K562 (cell line): ENCODE data around the gene SCAMP1. TPM values are rescaled to one million over a fixed set of nuclear protein-coding genes. Genes with fewer than 3 reads are reported as not detected.

Source experiments
- BRF2 ChIP-seq: IDR thresholded peaks from 3 replicates; pipeline ENCODE4 v1.6.1; 2011; ENCODE audit warnings: borderline replicate concordance, mild to moderate bottlenecking; ENCODE audit not compliant: insufficient read length, insufficient read depth
- CHCHD3 ChIP-seq: fragments of 250-450 bp; sonication (Bioruptor Pico); IDR thresholded peaks from 2 replicates; pipeline ENCODE4 v2.1.2; 2022; ENCODE audit warnings: mild to moderate bottlenecking
- NFE2L1 ChIP-seq: fragments of 450-650 bp; IDR thresholded peaks from 2 replicates; pipeline ENCODE4 v1.6.1; 2016; ENCODE audit warnings: missing genetic modification characterization, low read depth, mild to moderate bottlenecking, missing compliant biosample characterization, moderate library complexity, borderline replicate concordance
- SRSF3 ChIP-seq: fragments of 200-400 bp; formaldehyde crosslinking; IDR thresholded peaks from 2 replicates; pipeline ENCODE4 v1.6.1; 2016; ENCODE audit warnings: mild to moderate bottlenecking, low read length, moderate library complexity; ENCODE audit not compliant: insufficient read depth
- TEAD4 ChIP-seq, 2 experiments: sonication (generic) in 1 of 2; formaldehyde crosslinking in 1 of 2; IDR thresholded peaks; 2 replicates each; pipeline versions ENCODE4 v1.6.1 to v1.8.0; 2012 to 2022; ENCODE audit warnings: borderline replicate concordance in 1 of 2, inconsistent platforms in 1 of 2, low read length in 1 of 2, mild to moderate bottlenecking in 1 of 2, missing genetic modification reagents in 1 of 2
- TGIF2 ChIP-seq: sonication (generic); formaldehyde crosslinking; IDR thresholded peaks from 2 replicates; pipeline ENCODE4 v1.8.1; 2022; ENCODE audit warnings: mild to moderate bottlenecking, missing genetic modification reagents, moderate library complexity
- ZBTB1 ChIP-seq: sonication (generic); formaldehyde crosslinking; IDR thresholded peaks from 2 replicates; pipeline ENCODE4 v1.8.1; 2023; ENCODE audit warnings: missing genetic modification reagents, low read depth, mild to moderate bottlenecking, borderline replicate concordance
- ZNF384 ChIP-seq: IDR thresholded peaks from 2 replicates; pipeline ENCODE4 v1.6.1; 2012; ENCODE audit warnings: low read depth, low read length, improper control_type of control experiment
- ZNF592 ChIP-seq: fragments of 450-650 bp; IDR thresholded peaks from 2 replicates; pipeline ENCODE4 v1.6.1; 2017; ENCODE audit warnings: antibody characterized with exemption, mild to moderate bottlenecking
- ZNF717 ChIP-seq: fragments of 250-450 bp; sonication (Bioruptor Pico); IDR thresholded peaks from 2 replicates; pipeline ENCODE4 v1.5.0; 2021
- polyA plus RNA-seq, 8 experiments: library from polyadenylated mRNA; depleted of rRNA in 4 of 8; stranded (reverse) in 5 of 8; unstranded in 3 of 8; fragments of >200 nt; fragmentation: Nextera tagmentation in 2 of 8; fragmentation: Illumina TruSeq in 1 of 8; extraction: Ambion mirVana in 2 of 8; extraction: Trizol in 1 of 8; gene quantifications; 2 replicates each; pipeline versions ENCODE4 v1.2.1 to v1.2.3, GENCODE V29; 2011 to 2014; ENCODE audit warnings: inconsistent platforms in 1 of 8, missing spikeins in 1 of 8
- total RNA-seq, 7 experiments: library from RNA; depleted of rRNA in 6 of 7; stranded (reverse); fragments of >200 nt in 6 of 7; fragmentation: Illumina TruSeq in 2 of 7; extraction: Trizol in 2 of 7; gene quantifications; 2 replicates each; pipeline versions ENCODE4 v1.2.1 to v1.2.3, GENCODE V29; 2011 to 2021; ENCODE audit warnings: low replicate concordance in 1 of 7
- TF ChIP-seq, protein P1 (sequence below), 2 experiments: fragments of 450-650 bp; conservative IDR thresholded peaks; 2 replicates each; pipeline ENCODE4 v1.6.1; 2017; ENCODE audit warnings: mild to moderate bottlenecking in 2 of 2, moderate library complexity in 2 of 2
- TF ChIP-seq, protein P2 (sequence below): fragments of 450-650 bp; conservative IDR thresholded peaks from 2 replicates; pipeline ENCODE4 v1.6.1; 2016; ENCODE audit warnings: missing genetic modification characterization, low read depth, mild to moderate bottlenecking, control low read depth, missing compliant biosample characterization

Gene SCAMP1
- total and polyA plus RNA-seq, 9 of the 15 experiments (the other 6 are each of a cell fraction or from before 2014, with no cell fraction given): 5.4 to 23.9 (median 13.8) TPM

- TF ChIP-seq ZBTB1: 0 out of 2 replicates have a peak, but pooled peaks have one; percentile 40
- TF ChIP-seq ZNF384: 0 out of 2 replicates have a peak, but pooled peaks have one; percentile 25
- TF ChIP-seq BRF2: no peak
- no peak for TF ChIP-seq SRSF3
- TF ChIP-seq, protein P1, sequence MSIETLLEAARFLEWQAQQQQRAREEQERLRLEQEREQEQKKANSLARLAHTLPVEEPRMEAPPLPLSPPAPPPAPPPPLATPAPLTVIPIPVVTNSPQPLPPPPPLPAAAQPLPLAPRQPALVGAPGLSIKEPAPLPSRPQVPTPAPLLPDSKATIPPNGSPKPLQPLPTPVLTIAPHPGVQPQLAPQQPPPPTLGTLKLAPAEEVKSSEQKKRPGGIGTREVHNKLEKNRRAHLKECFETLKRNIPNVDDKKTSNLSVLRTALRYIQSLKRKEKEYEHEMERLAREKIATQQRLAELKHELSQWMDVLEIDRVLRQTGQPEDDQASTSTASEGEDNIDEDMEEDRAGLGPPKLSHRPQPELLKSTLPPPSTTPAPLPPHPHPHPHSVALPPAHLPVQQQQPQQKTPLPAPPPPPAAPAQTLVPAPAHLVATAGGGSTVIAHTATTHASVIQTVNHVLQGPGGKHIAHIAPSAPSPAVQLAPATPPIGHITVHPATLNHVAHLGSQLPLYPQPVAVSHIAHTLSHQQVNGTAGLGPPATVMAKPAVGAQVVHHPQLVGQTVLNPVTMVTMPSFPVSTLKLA (conservative IDR thresholded peaks at IDR 0.05): peak in 1 of 2 experiments; percentile 73; a peak in 3 of 4 replicates
- TF ChIP-seq ZNF717: no peak
- 0 out of 2 replicates have a peak, but pooled peaks have one; percentile 50 for TF ChIP-seq CHCHD3 (CRISPR knock-in tag)
- no peak for TF ChIP-seq ZNF592
- TF ChIP-seq, protein P2, sequence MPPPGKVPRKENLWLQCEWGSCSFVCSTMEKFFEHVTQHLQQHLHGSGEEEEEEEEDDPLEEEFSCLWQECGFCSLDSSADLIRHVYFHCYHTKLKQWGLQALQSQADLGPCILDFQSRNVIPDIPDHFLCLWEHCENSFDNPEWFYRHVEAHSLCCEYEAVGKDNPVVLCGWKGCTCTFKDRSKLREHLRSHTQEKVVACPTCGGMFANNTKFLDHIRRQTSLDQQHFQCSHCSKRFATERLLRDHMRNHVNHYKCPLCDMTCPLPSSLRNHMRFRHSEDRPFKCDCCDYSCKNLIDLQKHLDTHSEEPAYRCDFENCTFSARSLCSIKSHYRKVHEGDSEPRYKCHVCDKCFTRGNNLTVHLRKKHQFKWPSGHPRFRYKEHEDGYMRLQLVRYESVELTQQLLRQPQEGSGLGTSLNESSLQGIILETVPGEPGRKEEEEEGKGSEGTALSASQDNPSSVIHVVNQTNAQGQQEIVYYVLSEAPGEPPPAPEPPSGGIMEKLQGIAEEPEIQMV (tag): no peak
- TF ChIP-seq NFE2L1 (tag): no peak
- 0 out of 2 replicates have a peak, but pooled peaks have one; percentile 13 for TF ChIP-seq TEAD4 (IDR thresholded peaks at IDR 0.05; ENCODE audit: low read length)
- no peak for TF ChIP-seq TEAD4 (CRISPR knock-in tag; IDR thresholded peaks at IDR 0.05; ENCODE audit: borderline replicate concordance)
- 0 out of 2 replicates have a peak, but pooled peaks have one; percentile 78 for TF ChIP-seq TGIF2 (CRISPR knock-in tag)
These were observed 660 bp downstream of the SCAMP1 start (continued) for GRCh38 chr5:78360924-78361630.
